GM12865 (cell line): ENCODE results near the gene CTNNBL1.

ENCODE experiments used
- DNase-seq: peaks from one replicate; pipeline ENCODE4 v3.0.0; 2010; ENCODE audit warnings: low read depth
- H3K4me3 ChIP-seq: 2 replicates; pipeline ENCODE4 v1.5.1; 2011; ENCODE audit warnings: mild to moderate bottlenecking, low read depth, low read length, control low read depth
- CTCF ChIP-seq: IDR thresholded peaks from 2 replicates; pipeline ENCODE4 v1.5.1; 2011; ENCODE audit warnings: low read length, control low read depth, low read depth, inconsistent platforms; ENCODE audit not compliant: insufficient read depth; ENCODE audit errors: missing control alignments

Gene CTNNBL1

GRCh38 chr20:37907677-37908401 lies 214.0 kb downstream of the CTNNBL1 start:
- DNase-seq = no peak
- no peak overlapping the region for H3K4me3 ChIP-seq
- TF ChIP-seq CTCF = no peak

GRCh38 chr20:37911261-37911660 lies 217.4 kb downstream of the CTNNBL1 start:
- no peak for DNase-seq
- no peak overlapping the region for H3K4me3 ChIP-seq
- no peak for TF ChIP-seq CTCF

GRCh38 chr20:37911838-37912281 lies 218.0 kb downstream of the CTNNBL1 start:
- no peak for TF ChIP-seq CTCF
- H3K4me3 ChIP-seq = no peak overlapping the region
- peak; percentile 47 for DNase-seq

GRCh38 chr20:37912874-37913273 lies 219.0 kb downstream of the CTNNBL1 start:
- no peak for DNase-seq
- H3K4me3 ChIP-seq = no peak overlapping the region
- no peak for TF ChIP-seq CTCF

GRCh38 chr20:37913567-37914366 lies 219.9 kb downstream of the CTNNBL1 start:
- DNase-seq = no peak
- TF ChIP-seq CTCF = no peak
- H3K4me3 ChIP-seq = no peak overlapping the region

GRCh38 chr20:37914367-37914671 lies 220.5 kb downstream of the CTNNBL1 start:
- TF ChIP-seq CTCF = no peak
- DNase-seq = no peak
- H3K4me3 ChIP-seq = no peak overlapping the region
